HUES64 (cell line): ENCODE results near the gene FKBP1C.
"Not testable (repeated sequence)": the region's sequence is repeated elsewhere in the genome, so short reads cannot be mapped to it uniquely, and the experiment has no call there.

Experiments
- H3K27ac ChIP-seq: 2 replicates; pipeline ENCODE4 v1.7.0; 2013; ENCODE audit warnings: low read depth, low read length, inconsistent platforms
- H3K27me3 ChIP-seq: 2 replicates; pipeline ENCODE4 v1.6.1; 2013; ENCODE audit warnings: mild to moderate bottlenecking, low read length; ENCODE audit not compliant: insufficient read depth
- H3K36me3 ChIP-seq: 2 replicates; pipeline ENCODE4 v1.6.1; 2013; ENCODE audit warnings: mild to moderate bottlenecking, low read length; ENCODE audit not compliant: insufficient read depth
- H3K4me1 ChIP-seq: 2 replicates; pipeline ENCODE4 v1.6.1; 2013; ENCODE audit warnings: mild to moderate bottlenecking, low read length, moderate library complexity; ENCODE audit not compliant: insufficient read depth
- H3K4me3 ChIP-seq: 2 replicates; pipeline ENCODE4 v1.5.1; 2013; ENCODE audit warnings: mild to moderate bottlenecking, low read length, moderate library complexity
- H3K9ac ChIP-seq: 2 replicates; pipeline ENCODE4 v1.6.1; 2013; ENCODE audit warnings: mild to moderate bottlenecking, low read depth, low read length
- H3K9me3 ChIP-seq: 2 replicates; pipeline ENCODE4 v1.6.1; 2013; ENCODE audit warnings: low read depth, low read length; ENCODE audit not compliant: insufficient read depth
- WGBS: fragments of 150-250, 120-280 bp; methylation state at CpG from one replicate; pipeline ENCODE4 v1.1.7; 2013; ENCODE audit warnings: missing lambda C conversion rate; 5-methylcytosine and 5-hydroxymethylcytosine counted together

Gene FKBP1C

GRCh38 chr6:63225987-63226386 is 14.7 kb downstream of the FKBP1C start:
- H3K27ac ChIP-seq, H3K36me3 ChIP-seq, H3K27me3 ChIP-seq, H3K4me3 ChIP-seq, H3K9ac ChIP-seq, H3K9me3 ChIP-seq, H3K4me1 ChIP-seq: not testable (repeated sequence)
- WGBS = 100% methylated on average over 2 of the region's 4 CpGs

- not testable (repeated sequence) for H3K27ac ChIP-seq, H3K36me3 ChIP-seq, H3K9me3 ChIP-seq, H3K27me3 ChIP-seq, H3K9ac ChIP-seq, H3K4me3 ChIP-seq, H3K4me1 ChIP-seq
- 90% methylated on average over 31 of the region's 32 CpGs for WGBS
Measured at GRCh38 chr6:63227928-63228894, 16.9 kb downstream of the FKBP1C start.

- not testable (repeated sequence) for H3K27me3 ChIP-seq
- WGBS = 93% methylated on average over 13 of the region's 13 CpGs
Measured at GRCh38 chr6:63230027-63230426, 18.8 kb downstream of the FKBP1C start.

GRCh38 chr6:63230511-63230910 is 19.2 kb downstream of the FKBP1C start:
- WGBS = 91% methylated on average over 9 of the region's 12 CpGs
- not testable (repeated sequence) for H3K36me3 ChIP-seq, H3K9me3 ChIP-seq, H3K27ac ChIP-seq, H3K9ac ChIP-seq, H3K4me3 ChIP-seq, H3K27me3 ChIP-seq, H3K4me1 ChIP-seq

More at GRCh38 chr6:63230027-63230426, 18.8 kb downstream of the FKBP1C start:
- not testable (repeated sequence) for H3K9ac ChIP-seq, H3K4me3 ChIP-seq, H3K27ac ChIP-seq, H3K9me3 ChIP-seq, H3K36me3 ChIP-seq, H3K4me1 ChIP-seq

- no peaks in the 10 kb centered on the region for H3K9me3 ChIP-seq
- H3K27ac ChIP-seq = no peak overlapping the region
- H3K9ac ChIP-seq = no peak overlapping the region
- H3K36me3 ChIP-seq = no peaks in the 10 kb centered on the region
- no peak overlapping the region for H3K4me3 ChIP-seq
- H3K4me1 ChIP-seq = peaks cover 4% of the 10 kb centered on the region; the same call in 1 of the 2 replicates
- no peaks in the 10 kb centered on the region for H3K27me3 ChIP-seq
- WGBS = 72% methylated on average over 3 of the region's 3 CpGs
Measured at GRCh38 chr6:63236398-63236817, 25.1 kb downstream of the FKBP1C start.

- WGBS = 93% methylated on average over 2 of the region's 2 CpGs
- no peaks in the 10 kb centered on the region for H3K4me1 ChIP-seq
- H3K9ac ChIP-seq = no peak overlapping the region
- H3K4me3 ChIP-seq = no peak overlapping the region
- H3K27ac ChIP-seq = no peak overlapping the region
- H3K27me3 ChIP-seq = no peaks in the 10 kb centered on the region
- H3K9me3 ChIP-seq = no peaks in the 10 kb centered on the region
- H3K36me3 ChIP-seq = no peaks in the 10 kb centered on the region
Measured at GRCh38 chr6:63245420-63245819, 34.2 kb downstream of the FKBP1C start.

GRCh38 chr6:63245909-63246308 is 34.6 kb downstream of the FKBP1C start:
- Histone ChIP-seq H3K27ac (no peak overlapping the region), H3K27me3 (no peaks in the 10 kb centered on the region), H3K9ac (no peak overlapping the region), H3K4me3 (no peak overlapping the region), H3K9me3 (no peaks in the 10 kb centered on the region), H3K4me1 (no peaks in the 10 kb centered on the region), H3K36me3 (no peaks in the 10 kb centered on the region)
- 94% methylated on average over 1 of the region's 1 CpG for WGBS

- no peaks in the 10 kb centered on the region for H3K36me3 ChIP-seq
- no peak overlapping the region for H3K4me3 ChIP-seq
- no peaks in the 10 kb centered on the region for H3K4me1 ChIP-seq
- H3K27ac ChIP-seq = no peak overlapping the region
- H3K9me3 ChIP-seq = no peaks in the 10 kb centered on the region
- no peaks in the 10 kb centered on the region for H3K27me3 ChIP-seq
- no peak overlapping the region for H3K9ac ChIP-seq
Measured at GRCh38 chr6:63246581-63246980, 35.3 kb downstream of the FKBP1C start.

GRCh38 chr6:63249875-63250482 is 38.7 kb downstream of the FKBP1C start:
- Histone ChIP-seq H3K4me1 (no peaks in the 10 kb centered on the region), H3K36me3 (no peaks in the 10 kb centered on the region), H3K27ac (no peak overlapping the region), H3K9me3 (no peaks in the 10 kb centered on the region), H3K27me3 (no peaks in the 10 kb centered on the region), H3K9ac (no peak overlapping the region), H3K4me3 (no peak overlapping the region)
- 99% methylated on average over 3 of the region's 3 CpGs for WGBS

- no peaks in the 10 kb centered on the region for H3K9me3 ChIP-seq
- H3K27ac ChIP-seq = no peak overlapping the region
- H3K9ac ChIP-seq = no peak overlapping the region
- no peak overlapping the region for H3K4me3 ChIP-seq
- H3K27me3 ChIP-seq = no peaks in the 10 kb centered on the region
- H3K4me1 ChIP-seq = peaks cover 17% of the 10 kb centered on the region
- no peaks in the 10 kb centered on the region for H3K36me3 ChIP-seq
Measured at GRCh38 chr6:63259153-63259552, 47.9 kb downstream of the FKBP1C start.

GRCh38 chr6:63261820-63262219 is 50.6 kb downstream of the FKBP1C start:
- 96% methylated on average over 3 of the region's 3 CpGs for WGBS
- Histone ChIP-seq H3K9me3 (no peaks in the 10 kb centered on the region), H3K27ac (no peak overlapping the region; the same call in 1 of the 2 replicates), H3K9ac (no peak overlapping the region), H3K4me1 (peaks cover 30% of the 10 kb centered on the region), H3K36me3 (no peaks in the 10 kb centered on the region), H3K27me3 (no peaks in the 10 kb centered on the region), H3K4me3 (no peak overlapping the region)
